GM18951 (cell line): ENCODE results near the gene ENKUR.
"Not testable (repeated sequence)": the region's sequence is repeated elsewhere in the genome, so short reads cannot be mapped to it uniquely, and the experiment has no call there.

Source experiments
- POLR2A ChIP-seq: IDR thresholded peaks from 4 replicates; pipeline ENCODE4 v1.6.1; 2011; ENCODE audit warnings: mild to moderate bottlenecking; ENCODE audit not compliant: insufficient read length, insufficient read depth; ENCODE audit errors: extremely low read depth
- in situ Hi-C: fragments of 300-500 bp; cut with MboI; formaldehyde crosslinking; loops from one replicate; pipeline ENCODE4 v1.12.0; 2022; ENCODE audit warnings: low sequenced_read_pairs, mixed read lengths, inconsistent platforms; ENCODE audit not compliant: unreplicated experiment

Gene ENKUR

DNA sequence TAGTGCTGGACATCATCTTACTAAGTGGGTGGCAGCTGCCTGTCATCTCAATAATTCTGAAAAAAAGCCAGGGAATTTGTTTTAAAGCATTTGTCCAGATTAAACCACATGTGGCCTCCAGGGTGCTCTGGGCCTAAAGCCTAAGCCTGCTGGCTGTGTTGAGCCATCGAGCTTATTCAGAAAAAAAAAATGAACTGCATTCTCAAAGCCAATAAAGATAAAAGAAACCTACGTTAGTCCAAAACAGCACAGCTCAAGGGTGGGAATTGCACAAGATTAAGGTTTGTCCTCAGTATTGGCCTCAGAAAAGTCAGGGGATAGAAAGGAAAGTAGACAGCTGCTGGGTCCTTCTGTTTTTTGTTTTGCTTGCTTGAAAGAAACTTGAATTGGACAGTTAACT is 41.0 kb downstream of the ENKUR start:
- no peak for TF ChIP-seq POLR2A
- in situ Hi-C loops: no loop called here

DNA sequence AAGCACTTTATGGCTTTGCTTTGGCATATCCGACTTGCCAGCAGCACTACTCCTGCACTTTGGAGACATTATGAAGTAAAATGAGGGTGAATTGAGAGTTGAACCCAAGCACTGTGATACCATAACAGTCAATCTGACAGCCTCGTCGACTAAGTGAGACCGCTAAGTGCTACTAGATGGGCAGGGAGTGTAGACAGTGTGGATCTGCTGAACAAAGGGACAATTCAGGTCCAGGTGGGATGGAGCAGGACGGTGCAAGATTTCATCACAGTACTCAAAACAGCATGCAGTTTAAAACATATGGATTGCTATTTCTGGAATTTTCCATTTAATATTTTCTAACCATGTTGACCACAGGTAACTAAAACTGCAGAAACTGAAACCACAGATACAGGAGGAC is 42.8 kb downstream of the ENKUR start:
- in situ Hi-C loops: no loop called here
- TF ChIP-seq POLR2A: no peak

DNA sequence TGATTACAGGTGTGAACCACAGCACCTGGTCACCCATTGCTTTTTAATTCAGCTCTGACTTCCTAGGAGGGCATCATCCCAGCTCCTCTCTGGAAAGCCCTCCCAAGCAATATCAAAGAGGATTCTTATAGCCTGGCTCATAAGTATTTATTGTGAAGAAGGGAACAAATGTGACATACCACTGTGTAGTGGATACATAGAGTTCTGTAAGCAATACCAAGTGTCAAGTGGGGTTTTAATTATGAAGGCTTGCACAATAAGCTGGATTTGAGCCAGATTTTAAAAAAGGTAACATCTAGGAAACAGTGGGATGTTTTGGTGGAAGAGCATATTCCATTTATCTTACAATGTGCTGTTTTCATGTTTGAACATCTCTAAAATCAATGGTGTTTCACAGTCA is 44.6 kb downstream of the ENKUR start:
- TF ChIP-seq POLR2A: no peak
- in situ Hi-C loops: no loop called here

DNA sequence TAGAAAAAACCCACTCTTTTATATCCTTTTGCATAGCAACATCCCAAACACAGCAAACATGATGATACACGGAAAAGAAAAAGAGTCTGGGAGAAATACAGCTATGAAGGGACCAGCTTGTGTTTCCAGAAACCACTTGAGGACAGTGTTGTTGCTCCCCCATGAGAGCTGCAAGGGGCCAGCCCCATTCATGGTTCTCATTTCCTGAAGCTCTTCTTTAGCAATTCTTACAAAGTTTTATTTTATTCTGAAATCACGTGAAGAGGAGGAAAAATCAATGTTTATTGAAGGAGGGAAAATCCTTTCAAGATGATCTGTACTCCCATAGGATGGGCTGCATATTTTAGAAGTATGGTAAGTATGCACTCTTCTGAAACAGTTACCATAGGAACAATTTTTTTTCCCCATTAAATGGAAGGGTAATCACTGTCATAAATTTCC is 46.1 kb downstream of the ENKUR start:
- in situ Hi-C loops: no loop called here
- TF ChIP-seq POLR2A: no peak

DNA sequence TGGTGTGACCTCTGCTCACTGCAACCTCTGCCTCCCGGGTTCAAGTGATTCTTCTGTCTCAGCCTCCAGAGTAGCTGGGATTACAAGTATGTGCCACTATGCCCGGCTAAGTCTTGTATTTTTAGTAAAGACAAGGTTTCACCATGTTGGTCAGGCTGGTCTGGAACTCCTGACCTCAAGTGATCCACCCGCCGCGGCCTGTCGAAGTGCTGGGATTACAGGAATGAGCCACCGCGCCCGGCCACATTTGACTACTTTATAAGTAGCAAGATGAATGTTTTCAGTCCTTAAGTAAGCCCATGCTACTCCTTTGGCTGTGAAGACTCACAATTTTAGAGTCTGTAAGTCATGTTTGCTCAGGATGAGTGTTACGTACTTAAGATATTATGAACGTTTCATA is 47.0 kb downstream of the ENKUR start:
- in situ Hi-C loops: not testable (repeated sequence)

DNA sequence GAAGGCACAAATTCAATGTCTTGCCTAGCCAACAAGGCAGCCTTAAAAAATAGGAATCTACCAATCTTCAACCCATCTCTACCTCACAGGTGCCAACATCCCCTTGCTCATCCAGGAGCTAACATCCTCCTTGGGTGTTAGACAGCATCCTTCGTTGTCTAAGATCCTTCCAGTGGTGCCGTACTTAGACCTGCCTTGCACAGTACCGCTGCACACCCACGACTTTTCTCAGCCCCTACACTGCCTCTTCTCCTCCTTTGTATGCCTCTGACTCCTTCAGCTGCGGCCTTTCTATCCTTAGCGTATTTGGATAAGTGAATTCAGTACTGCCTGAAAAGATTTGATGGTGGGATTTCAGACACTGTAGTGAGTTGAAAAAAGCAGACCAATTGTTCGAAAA is 47.6 kb downstream of the ENKUR start:
- in situ Hi-C loops: no loop called here
- no peak for TF ChIP-seq POLR2A

DNA sequence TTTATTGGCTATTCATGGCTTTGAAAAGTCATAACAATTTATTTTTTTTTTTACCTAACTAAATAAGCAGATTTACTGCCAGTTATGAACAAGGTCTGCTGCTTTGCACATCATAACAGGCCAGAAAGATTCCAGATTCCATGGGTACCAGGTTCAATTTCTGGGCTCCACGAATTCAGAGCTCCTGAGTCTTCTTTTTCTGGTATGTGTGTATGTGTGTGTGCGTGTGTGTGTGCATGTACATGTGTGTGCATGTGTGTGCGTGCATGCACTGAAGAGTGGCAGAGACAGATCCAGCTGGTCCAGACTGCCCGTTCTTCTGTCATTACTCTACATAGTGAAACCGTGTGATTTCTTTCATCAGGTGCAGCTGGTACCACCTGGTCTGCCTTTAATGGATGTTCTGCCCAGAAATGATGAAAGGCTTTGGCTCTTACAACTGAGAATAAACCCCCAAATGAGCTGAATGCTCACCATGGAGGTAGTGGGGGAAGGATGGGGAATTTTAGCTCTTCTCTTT is 48.9 kb downstream of the ENKUR start:
- no peak for TF ChIP-seq POLR2A
- in situ Hi-C loops: no loop called here

DNA sequence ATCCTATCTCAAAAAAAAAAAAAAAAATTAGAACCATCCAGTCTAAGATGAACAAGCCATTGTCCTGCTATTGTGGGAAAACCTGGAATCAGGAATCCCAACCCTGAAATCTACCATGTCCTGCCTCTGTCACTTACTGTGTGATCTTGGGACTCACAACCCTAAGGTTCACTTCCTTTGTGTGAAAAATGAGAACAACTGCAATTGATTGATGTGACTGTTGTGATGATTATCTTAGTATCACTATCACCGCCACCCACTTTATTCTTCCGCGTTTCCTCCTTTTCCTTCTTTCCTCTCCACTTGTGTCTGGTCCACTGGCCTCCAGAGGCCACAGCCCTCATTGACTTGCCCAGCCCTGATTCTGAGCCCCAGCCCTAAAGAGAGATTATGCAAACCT is 50.9 kb downstream of the ENKUR start:
- TF ChIP-seq POLR2A: no peak
- in situ Hi-C loops: no loop called here

DNA sequence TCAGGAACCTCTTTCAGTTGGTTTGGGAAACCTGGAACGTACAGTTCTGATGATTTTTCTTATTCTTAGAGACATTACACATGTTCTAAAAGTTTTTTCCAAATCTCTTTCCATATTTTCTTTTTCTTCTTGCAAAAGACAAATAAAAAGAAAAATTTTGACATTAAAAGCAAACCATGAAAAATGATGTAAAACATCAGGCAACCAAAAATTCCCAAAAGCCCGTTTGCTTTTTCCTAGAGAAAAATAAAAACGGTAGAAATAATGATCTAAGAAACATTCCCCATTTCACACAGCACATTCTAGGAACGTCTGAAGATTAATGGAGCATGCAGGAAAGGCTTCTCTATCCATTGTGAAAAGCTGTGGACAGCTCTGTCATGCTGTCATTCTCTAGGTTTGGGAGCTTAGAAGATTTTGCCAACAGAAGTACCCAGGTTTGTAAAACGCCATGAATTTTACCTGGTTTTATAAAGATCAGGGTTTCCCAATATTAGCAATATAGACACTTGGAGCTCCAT is 52.4 kb downstream of the ENKUR start:
- in situ Hi-C loops: no loop called here

DNA sequence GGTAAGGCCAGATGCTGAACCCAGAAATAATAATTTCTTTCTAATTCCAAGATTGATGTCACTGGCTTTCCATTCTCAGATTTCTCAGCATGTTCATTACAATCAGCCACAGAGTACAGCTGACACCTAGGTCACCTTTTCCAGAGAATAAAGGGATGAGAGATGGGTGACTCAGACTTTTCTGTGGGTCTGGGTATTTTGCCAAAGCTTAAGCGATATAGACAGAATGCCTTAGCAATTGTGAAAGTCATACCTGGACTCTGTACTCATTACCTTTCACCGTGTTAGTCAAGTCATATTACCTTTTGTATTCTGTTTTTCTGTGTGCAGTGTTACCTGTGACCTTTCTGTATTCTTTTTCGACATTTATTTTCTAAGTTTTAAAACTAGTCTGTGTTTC is 53.0 kb downstream of the ENKUR start:
- in situ Hi-C loops: no loop called here

More for the DNA sequence above, 52.4 kb downstream of the ENKUR start:
- no peak for TF ChIP-seq POLR2A

DNA sequence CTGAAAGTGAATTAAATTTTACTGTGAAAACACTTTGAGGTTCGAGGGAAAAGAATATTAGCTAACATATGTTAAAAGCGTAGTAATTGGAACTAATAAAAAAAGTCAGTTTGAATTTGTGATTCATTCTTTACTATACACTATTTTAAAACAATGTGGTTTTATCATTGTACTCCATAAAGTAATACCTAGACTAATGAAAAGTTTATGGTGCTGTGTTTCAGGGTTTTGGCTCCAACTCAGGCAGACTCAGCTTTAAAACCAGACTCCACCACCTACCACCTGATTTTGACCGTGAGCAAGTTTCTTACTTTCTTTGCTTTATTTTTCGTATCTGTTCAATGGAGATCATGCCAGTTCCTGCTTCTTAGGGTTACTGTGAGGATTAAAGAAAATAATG is 54.4 kb downstream of the ENKUR start:
- in situ Hi-C loops: no loop called here
- TF ChIP-seq POLR2A: no peak

More for the DNA sequence above, 53.0 kb downstream of the ENKUR start:
- TF ChIP-seq POLR2A: no peak

DNA sequence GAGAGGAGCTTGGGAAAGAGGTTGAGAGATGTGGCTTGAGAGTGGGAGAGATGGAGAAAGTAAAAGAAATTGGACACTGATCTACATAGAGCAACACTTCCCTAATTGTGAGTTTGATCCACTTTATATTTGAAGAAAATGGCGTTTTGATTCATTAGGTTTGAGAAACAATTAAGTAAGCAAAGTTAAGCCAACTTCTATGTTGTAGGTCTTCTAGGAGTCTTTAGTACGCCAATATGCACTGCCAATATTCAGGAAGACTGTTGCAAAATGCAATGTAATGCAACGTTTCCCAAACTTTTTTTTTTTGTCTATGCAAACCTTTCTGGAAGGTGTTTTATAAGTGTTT is 56.6 kb downstream of the ENKUR start:
- in situ Hi-C loops: no loop called here

DNA sequence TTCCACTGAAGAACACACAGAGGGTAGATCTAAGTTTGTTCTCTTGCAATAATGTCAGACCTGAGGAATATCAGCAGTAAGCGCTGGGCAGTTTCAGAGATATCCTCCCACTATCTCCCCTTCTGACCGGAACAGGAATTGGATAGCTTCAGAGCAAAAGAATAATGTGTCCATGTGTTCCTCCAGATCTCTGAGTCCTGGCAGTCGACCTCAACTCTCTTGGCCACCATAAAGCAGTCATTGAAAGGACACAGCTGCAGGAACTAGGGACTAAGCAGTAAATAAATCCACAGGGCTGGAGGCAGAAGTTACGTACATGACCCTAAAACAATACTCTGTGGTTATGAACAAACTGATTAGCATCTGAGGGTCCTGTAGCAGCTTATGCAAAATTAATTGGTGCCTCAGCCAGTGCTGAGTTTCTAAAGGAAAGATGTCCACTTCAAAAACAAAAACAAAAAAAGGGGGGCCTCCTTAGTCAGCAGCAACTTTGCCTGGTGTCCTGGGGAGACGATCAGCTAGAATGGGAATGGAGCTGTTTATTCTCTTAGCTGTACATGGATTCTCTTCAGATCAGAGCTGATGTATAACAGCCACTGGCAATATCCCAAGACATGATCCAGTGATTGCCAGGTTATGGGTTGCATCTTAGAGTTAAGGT is 57.1 kb downstream of the ENKUR start:
- in situ Hi-C loops: no loop called here

More for the DNA sequence above, 56.6 kb downstream of the ENKUR start:
- no peak for TF ChIP-seq POLR2A

DNA sequence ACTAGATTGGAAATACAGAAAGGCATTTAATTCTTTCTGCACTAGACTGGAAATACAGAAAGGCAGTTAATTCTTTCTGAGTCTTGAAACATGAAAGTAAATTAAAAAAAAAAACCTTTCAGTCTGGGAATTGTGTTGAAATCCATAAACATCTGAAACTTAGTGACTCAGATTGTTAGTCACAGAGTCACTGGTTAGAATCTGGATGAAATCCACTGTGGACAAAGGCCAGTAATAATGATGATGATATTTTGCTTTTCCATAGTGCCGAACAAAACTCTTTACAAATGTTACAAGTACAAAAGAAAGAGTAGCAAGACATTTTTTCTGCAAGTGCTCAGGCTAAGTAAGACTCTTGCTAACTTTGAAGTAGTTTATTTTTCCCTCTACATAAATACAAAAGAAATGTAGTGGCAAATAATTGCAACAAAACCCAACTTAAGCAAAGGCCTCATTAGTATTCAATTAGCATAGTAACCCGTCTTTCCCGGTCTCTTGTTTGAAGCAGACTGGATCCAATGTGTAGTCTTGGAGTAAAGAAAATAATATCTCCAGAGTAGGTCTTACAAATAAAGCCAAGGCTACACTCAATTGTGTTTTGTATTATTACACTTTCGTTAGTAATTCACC is 57.8 kb downstream of the ENKUR start:
- no peak for TF ChIP-seq POLR2A
- in situ Hi-C loops: no loop called here

More for the DNA sequence above, 57.1 kb downstream of the ENKUR start:
- TF ChIP-seq POLR2A: no peak

DNA sequence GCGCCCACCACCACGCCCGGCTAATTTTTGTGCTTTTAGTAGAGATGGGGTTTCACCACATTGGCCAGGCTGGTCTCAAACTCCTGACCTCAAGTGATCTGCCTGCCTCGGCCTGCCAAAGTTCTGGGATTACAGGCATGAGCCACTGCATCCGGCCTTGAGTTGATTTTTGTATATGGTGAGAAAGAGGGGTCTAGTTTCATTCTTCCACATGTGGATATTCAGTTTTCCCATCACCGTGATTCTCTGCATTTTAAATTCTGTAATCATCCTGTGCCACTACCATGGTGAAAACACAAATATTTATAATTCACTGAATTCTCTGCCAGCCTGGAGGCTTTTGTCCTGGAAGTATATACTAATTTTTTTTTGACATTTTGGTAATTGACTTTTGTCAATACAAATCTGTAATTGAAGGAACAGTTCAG is 58.3 kb downstream of the ENKUR start:
- in situ Hi-C loops: not testable (repeated sequence)

DNA sequence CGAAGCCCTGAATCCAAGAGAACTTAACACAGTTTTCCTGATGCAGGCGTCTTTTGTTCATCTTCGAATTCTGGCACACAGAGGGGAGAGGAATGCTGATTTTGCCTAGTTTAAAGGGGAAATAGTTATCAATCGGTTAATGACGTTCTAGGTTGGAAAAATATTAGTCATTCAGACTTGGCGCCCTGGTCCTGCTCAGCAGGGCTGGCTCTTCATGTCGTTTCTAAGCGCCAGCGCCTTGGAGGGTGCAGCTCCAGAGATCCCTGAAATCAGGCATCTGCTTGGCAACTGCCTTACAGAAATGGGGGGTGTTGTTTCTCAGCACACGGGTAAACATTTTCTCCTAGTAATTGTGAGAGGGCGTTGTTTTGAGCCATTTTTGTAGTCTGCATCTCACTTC is 62.3 kb downstream of the ENKUR start:
- in situ Hi-C loops: no loop called here
- TF ChIP-seq POLR2A: no peak
